Measurements from ENCODE around the gene ADAMTSL1.

- TF ChIP-seq CTCF (IDR thresholded peaks at IDR 0.05), result no peak
- TF ChIP-seq POLR2A (IDR thresholded peaks at IDR 0.05), result no peak
- no peak for TF ChIP-seq POLR2AphosphoS5 (IDR thresholded peaks at IDR 0.05)
Observed at GRCh38 chr9:18893046-18893445, 419.1 kb downstream of the ADAMTSL1 start.

All from transverse colon (tissue), 4 donors.